CD4-positive, alpha-beta T cell (primary cell): ENCODE measurements around the gene SIN3A. TPM values are rescaled to one million over a fixed set of nuclear protein-coding genes. Genes with fewer than 3 reads are reported as not detected.
"Not testable (repeated sequence)": the region's sequence is repeated elsewhere in the genome, so short reads cannot be mapped to it uniquely, and the experiment has no call there.

Source experiments
- ATAC-seq: fragments of 200-7000 bp; cut with Tn5 transposase; one replicate; pipeline ENCODE4 v1.10.0; 2022; ENCODE audit warnings: mild to moderate bottlenecking; ENCODE audit not compliant: poor library complexity
- CTCF ChIA-PET: fragments of 350-600 bp; sonication (Branson Sonifier 250); formaldehyde crosslinking; loops from one replicate; lab custom pipeline; 2021; ENCODE audit warnings: antibody characterized with exemption, inconsistent platforms; lab: Charles Lee
- POLR2A ChIA-PET: fragments of 350-600 bp; sonication (Branson Sonifier 250); formaldehyde crosslinking; loops from one replicate; lab custom pipeline; 2021; ENCODE audit warnings: antibody characterized with exemption, inconsistent platforms; lab: Charles Lee
- DNase-seq, 14 experiments: peaks; one replicate each; pipeline ENCODE4 v3.0.0-alpha.2; 2013 to 2020; ENCODE audit warnings: mixed read lengths in 2 of 14
- H3K27ac ChIP-seq, 2 donors: one replicate each; pipeline versions ENCODE4 v1.5.1 to v1.7.0; 2013; ENCODE audit warnings: low read length in 2 of 2, low read depth in 1 of 2, mild to moderate bottlenecking in 1 of 2
- H3K27me3 ChIP-seq, 2 experiments: 1 replicate in 1 of 2; 2 replicates in 1 of 2; pipeline versions ENCODE4 v1.6.1 to v1.7.0; 2013; ENCODE audit warnings: low read length in 2 of 2, control low read depth in 1 of 2, mild to moderate bottlenecking in 1 of 2, moderate library complexity in 1 of 2; ENCODE audit not compliant: insufficient read depth in 2 of 2, control insufficient read depth in 1 of 2
- H3K36me3 ChIP-seq: one replicate; pipeline ENCODE4 v1.6.1; 2013; ENCODE audit warnings: low read length, control low read depth; ENCODE audit not compliant: insufficient read depth
- H3K4me1 ChIP-seq: one replicate; pipeline ENCODE4 v1.6.1; 2013; ENCODE audit warnings: low read length, control low read depth; ENCODE audit not compliant: insufficient read depth
- H3K4me3 ChIP-seq: one replicate; pipeline ENCODE4 v1.5.1; 2013; ENCODE audit warnings: mild to moderate bottlenecking, low read length, moderate library complexity
- H3K9me3 ChIP-seq, 2 experiments: 1 replicate in 1 of 2; 2 replicates in 1 of 2; pipeline versions ENCODE4 v1.6.1 to v1.7.0; 2013; ENCODE audit warnings: low read length in 2 of 2, mild to moderate bottlenecking in 2 of 2, control low read depth in 1 of 2, moderate library complexity in 1 of 2; ENCODE audit not compliant: control insufficient read depth in 1 of 2, insufficient read depth in 1 of 2
- H3K27ac Mint-ChIP-seq: one replicate; pipeline ENCODE4 v1.8.0; 2020; ENCODE audit warnings: mixed read lengths
- H3K27me3 Mint-ChIP-seq: one replicate; pipeline ENCODE4 v1.8.0; 2021; ENCODE audit warnings: mixed read lengths
- H3K36me3 Mint-ChIP-seq: one replicate; pipeline ENCODE4 v1.8.0; 2021; ENCODE audit warnings: low read depth, mixed read lengths
- H3K4me1 Mint-ChIP-seq: one replicate; pipeline ENCODE4 v1.8.0; 2021; ENCODE audit warnings: low read depth, mixed read lengths
- H3K4me3 Mint-ChIP-seq: one replicate; pipeline ENCODE4 v1.8.0; 2020; ENCODE audit warnings: mild to moderate bottlenecking, mixed read lengths
- H3K9me3 Mint-ChIP-seq: one replicate; pipeline ENCODE4 v1.8.0; 2020; ENCODE audit warnings: mixed read lengths
- intact Hi-C, 2 experiments: fragments of 100-400 bp; cut with DNase I in 1 of 2; cut with micrococcal nuclease in 1 of 2; formaldehyde crosslinking; loops; one replicate each; pipeline versions ENCODE4 v1.15.1 to v1.9.0; 2023 to 2025; cut with DNase I, micrococcal nuclease
- total RNA-seq, 174 experiments: library from RNA in 2 of 174; stranded (reverse) in 2 of 174; gene quantifications; one replicate each; pipeline ENCODE4 v1.2.3 and lab custom pipeline; 2021 to 2026
- TF ChIP-seq, protein P1 (sequence below): fragments of 200-600 bp; IDR thresholded peaks from one replicate; pipeline ENCODE4 v1.8.0; 2022; ENCODE audit warnings: antibody characterized with exemption, mild to moderate bottlenecking

SIN3A gene
- total RNA-seq, 2 experiments from 2014 or later: 136 to 141 TPM

DNA sequence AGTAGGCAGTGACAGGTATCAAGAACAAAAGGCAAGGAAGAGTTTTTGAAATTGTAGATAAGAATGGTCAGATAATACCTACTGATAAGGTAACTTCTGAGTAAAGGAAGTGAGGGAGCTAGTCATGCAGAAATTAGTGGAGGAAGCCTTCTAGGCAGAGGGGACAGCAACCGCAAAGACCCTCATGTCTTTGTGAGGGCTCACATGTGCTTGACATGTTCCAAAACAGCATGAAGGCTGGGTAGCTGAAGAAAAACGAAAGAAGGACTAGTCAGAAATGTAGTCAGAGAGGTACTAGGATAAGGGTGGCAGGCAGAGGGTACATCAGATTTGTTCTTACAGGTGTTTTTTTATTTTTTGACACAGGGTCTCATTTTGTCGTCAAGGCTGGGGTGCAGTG, 5.3 kb downstream of the SIN3A start:
- peak in 2 of 14 experiments; percentile 8 to 20 for DNase-seq
- CTCF ChIA-PET: interaction anchor here (1.1 to 1.9 kb wide), 5 partner anchors 8 to 78 kb away, joined by 3 to 8 read pairs (median 4); no protein-coding TSS in a partner anchor
- peaks cover 69% of the 10 kb centered on the region for H3K4me1 Mint-ChIP-seq

DNA sequence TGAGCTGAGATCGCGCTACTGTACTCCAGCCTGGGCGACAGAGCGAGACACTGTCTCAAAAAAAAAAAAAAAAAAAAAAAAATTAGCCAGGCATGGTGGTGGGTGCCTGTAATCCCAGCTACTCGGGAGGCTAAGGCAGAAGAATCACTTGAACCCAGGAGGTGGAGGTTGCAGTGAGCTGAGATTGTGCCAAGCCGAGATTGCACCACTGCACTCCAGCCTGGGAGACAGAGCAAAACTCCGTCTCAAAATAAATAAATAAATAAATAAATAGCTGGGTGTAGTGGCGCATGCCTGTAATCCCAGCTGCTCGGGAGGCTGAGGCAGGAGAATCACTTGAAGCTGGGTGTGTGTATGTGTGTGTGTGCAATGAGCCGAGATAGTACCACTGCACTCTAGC, 6.2 kb downstream of the SIN3A start:
- H3K27me3 ChIP-seq, H3K27me3 Mint-ChIP-seq, DNase-seq, H3K4me3 ChIP-seq, intact Hi-C loops, H3K4me3 Mint-ChIP-seq, H3K9me3 Mint-ChIP-seq, ATAC-seq, H3K9me3 ChIP-seq: not testable (repeated sequence)
- POLR2A ChIA-PET: interaction anchor here (0.8 to 3.0 kb wide), 5 partner anchors 10 to 511 kb away, joined by 3 to 36 read pairs (median 6); partner anchors contain the start of genes IMP3, PTPN9 and SNUPN
- Mint-ChIP-seq H3K27ac (peak overlapping the region; percentile 61), H3K4me1 (peaks cover 70% of the 10 kb centered on the region), H3K36me3 (peaks cover 23% of the 10 kb centered on the region)
- peaks cover 56% of the 10 kb centered on the region for H3K4me1 ChIP-seq
- CTCF ChIA-PET: interaction anchor here (0.7 to 1.9 kb wide), 6 partner anchors 9 to 78 kb away, joined by 3 to 8 read pairs (median 4); no protein-coding TSS in a partner anchor
- peak overlapping the region in 1 of 2 donors; percentile 47 for H3K27ac ChIP-seq
- H3K36me3 ChIP-seq: peaks cover 15% of the 10 kb centered on the region

More for the DNA sequence above, 5.3 kb downstream of the SIN3A start:
- no peaks in the 10 kb centered on the region for H3K9me3 Mint-ChIP-seq
- H3K27me3 ChIP-seq: no peaks in the 10 kb centered on the region
- no peaks in the 10 kb centered on the region for H3K27me3 Mint-ChIP-seq
- peak overlapping the region; percentile 61 for H3K27ac Mint-ChIP-seq
- H3K4me3 ChIP-seq: no peak overlapping the region
- ATAC-seq: no peak
- peaks cover 58% of the 10 kb centered on the region for H3K4me1 ChIP-seq
- no peaks in the 10 kb centered on the region for H3K9me3 ChIP-seq
- POLR2A ChIA-PET: interaction anchor here (0.8 to 3.0 kb wide), 8 partner anchors 9 to 512 kb away, joined by 3 to 36 read pairs (median 5); partner anchors contain the start of genes IMP3, MAN2C1, PTPN9 and SNUPN
- peak overlapping the region; percentile 70 for H3K4me3 Mint-ChIP-seq
- H3K27ac ChIP-seq: peak overlapping the region in 1 of 2 donors; percentile 47
- peaks cover 24% of the 10 kb centered on the region for H3K36me3 Mint-ChIP-seq
- intact Hi-C loops: no loop called here
- TF ChIP-seq, protein P1, sequence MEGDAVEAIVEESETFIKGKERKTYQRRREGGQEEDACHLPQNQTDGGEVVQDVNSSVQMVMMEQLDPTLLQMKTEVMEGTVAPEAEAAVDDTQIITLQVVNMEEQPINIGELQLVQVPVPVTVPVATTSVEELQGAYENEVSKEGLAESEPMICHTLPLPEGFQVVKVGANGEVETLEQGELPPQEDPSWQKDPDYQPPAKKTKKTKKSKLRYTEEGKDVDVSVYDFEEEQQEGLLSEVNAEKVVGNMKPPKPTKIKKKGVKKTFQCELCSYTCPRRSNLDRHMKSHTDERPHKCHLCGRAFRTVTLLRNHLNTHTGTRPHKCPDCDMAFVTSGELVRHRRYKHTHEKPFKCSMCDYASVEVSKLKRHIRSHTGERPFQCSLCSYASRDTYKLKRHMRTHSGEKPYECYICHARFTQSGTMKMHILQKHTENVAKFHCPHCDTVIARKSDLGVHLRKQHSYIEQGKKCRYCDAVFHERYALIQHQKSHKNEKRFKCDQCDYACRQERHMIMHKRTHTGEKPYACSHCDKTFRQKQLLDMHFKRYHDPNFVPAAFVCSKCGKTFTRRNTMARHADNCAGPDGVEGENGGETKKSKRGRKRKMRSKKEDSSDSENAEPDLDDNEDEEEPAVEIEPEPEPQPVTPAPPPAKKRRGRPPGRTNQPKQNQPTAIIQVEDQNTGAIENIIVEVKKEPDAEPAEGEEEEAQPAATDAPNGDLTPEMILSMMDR: no peak
- H3K36me3 ChIP-seq: peaks cover 15% of the 10 kb centered on the region

DNA sequence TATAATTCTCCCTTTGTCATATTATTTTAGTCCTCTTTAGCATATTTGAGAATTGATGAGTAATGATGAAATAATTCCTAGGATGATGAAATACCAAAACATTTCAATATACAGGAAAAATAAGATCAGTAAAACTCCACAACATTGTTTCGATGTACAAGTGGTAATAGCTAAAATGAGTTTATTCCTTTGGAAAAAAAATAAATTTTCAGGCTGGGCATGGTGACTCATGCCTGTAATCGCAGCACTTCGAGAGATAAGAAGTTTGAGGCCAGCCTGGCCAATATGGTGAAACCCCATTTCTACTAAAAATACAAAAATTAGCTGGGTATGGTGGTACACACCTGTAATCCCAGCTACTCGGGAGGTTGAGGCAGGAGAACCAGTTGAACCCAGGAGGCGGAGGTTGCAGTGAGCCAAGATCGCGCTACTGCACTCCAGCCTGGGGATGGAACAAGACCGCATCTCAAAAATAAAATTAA, 7.5 kb downstream of the SIN3A start:
- ATAC-seq, intact Hi-C loops, H3K27me3 Mint-ChIP-seq, H3K9me3 ChIP-seq, H3K4me3 ChIP-seq, H3K27ac ChIP-seq, DNase-seq, H3K9me3 Mint-ChIP-seq, H3K4me3 Mint-ChIP-seq, H3K27me3 ChIP-seq: not testable (repeated sequence)
- peak overlapping the region; percentile 44 for H3K27ac Mint-ChIP-seq
- peaks cover 15% of the 10 kb centered on the region for H3K36me3 ChIP-seq
- peaks cover 59% of the 10 kb centered on the region for H3K4me1 Mint-ChIP-seq
- H3K36me3 Mint-ChIP-seq: peaks cover 24% of the 10 kb centered on the region
- POLR2A ChIA-PET: interaction anchor here (0.9 to 4.3 kb wide), 3 partner anchors 8 to 23 kb away, joined by 4 to 21 read pairs (median 17); partner anchors contain the start of gene SIN3A
- H3K4me1 ChIP-seq: peaks cover 49% of the 10 kb centered on the region
- CTCF ChIA-PET: interaction anchor here (1.2 kb wide), 1 partner anchor 12 kb away, joined by 3 read pairs; no protein-coding TSS in a partner anchor

DNA sequence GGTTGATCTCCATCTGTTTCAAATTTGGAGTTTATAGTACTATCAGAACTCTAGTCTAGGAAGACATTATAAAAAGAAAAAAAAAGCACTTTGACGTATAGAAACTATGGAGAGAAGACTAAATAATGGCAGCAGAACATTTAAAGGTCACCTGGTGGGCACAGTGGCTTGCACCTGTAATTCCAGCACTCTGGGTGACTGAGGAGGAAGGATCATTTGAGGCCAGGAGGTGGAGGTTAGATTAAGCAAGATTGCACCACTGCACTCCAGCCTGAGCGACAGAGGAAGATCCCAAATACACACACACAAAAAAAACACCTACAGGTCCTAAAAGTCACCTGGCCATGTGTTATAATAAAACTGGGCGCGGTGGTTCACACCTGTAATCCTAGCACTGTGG, 13.8 kb downstream of the SIN3A start:
- ChIA-PET POLR2A (interaction anchor here (1.5 kb wide), 1 partner anchor 17 kb away, joined by 6 read pairs; no protein-coding TSS in a partner anchor), CTCF (no interaction called here)
- ATAC-seq: no peak
- Histone ChIP-seq H3K27ac (no peak overlapping the region), H3K4me3 (no peak overlapping the region), H3K27me3 (no peaks in the 10 kb centered on the region), H3K36me3 (peaks cover 18% of the 10 kb centered on the region), H3K4me1 (peaks cover 22% of the 10 kb centered on the region), H3K9me3 (no peaks in the 10 kb centered on the region)
- Mint-ChIP-seq H3K27ac (peak overlapping the region; percentile 65), H3K4me3 (peak overlapping the region; percentile 14), H3K4me1 (peaks cover 49% of the 10 kb centered on the region), H3K36me3 (peaks cover 50% of the 10 kb centered on the region), H3K9me3 (no peaks in the 10 kb centered on the region), H3K27me3 (no peaks in the 10 kb centered on the region)
- intact Hi-C loops: no loop called here
- no peak for DNase-seq
- TF ChIP-seq, protein P1: no peak
